ENCODE results near the gene KBTBD3.
"Not testable (repeated sequence)": the region's sequence is repeated elsewhere in the genome, so short reads cannot be mapped to it uniquely, and the experiment has no call there.

Gene KBTBD3

GRCh38 chr11:106061954-106062949 is 14.9 kb downstream of the KBTBD3 start:
- Histone ChIP-seq H3K4me3 (ENCODE audit: insufficient read depth, low read depth, low read length) (no peak overlapping the region), H3K27me3 (ENCODE audit: control insufficient read depth, insufficient read depth, low read length, poor library complexity, severe bottlenecking) (no peaks in the 10 kb centered on the region), H3K4me1 (ENCODE audit: control insufficient read depth, insufficient read depth, low read length) (no peaks in the 10 kb centered on the region), H3K9me3 (ENCODE audit: control insufficient read depth, low read length) (no peaks in the 10 kb centered on the region), H3K36me3 (ENCODE audit: control insufficient read depth, insufficient read depth, low read length) (no peaks in the 10 kb centered on the region), H3K27ac (ENCODE audit: insufficient read depth, low read depth, low read length, poor library complexity, severe bottlenecking) (no peak overlapping the region)
- 92 to 98% methylated on average over 1 of the region's 1 CpG for WGBS, 2 experiments

- H3K36me3 ChIP-seq (ENCODE audit: control insufficient read depth, insufficient read depth, low read length) = no peaks in the 10 kb centered on the region
- no peak overlapping the region for H3K27ac ChIP-seq (ENCODE audit: insufficient read depth, low read depth, low read length, poor library complexity, severe bottlenecking)
- H3K27me3 ChIP-seq (ENCODE audit: control insufficient read depth, insufficient read depth, low read length, poor library complexity, severe bottlenecking) = no peaks in the 10 kb centered on the region
- no peaks in the 10 kb centered on the region for H3K9me3 ChIP-seq (ENCODE audit: control insufficient read depth, low read length)
- no peaks in the 10 kb centered on the region for H3K4me1 ChIP-seq (ENCODE audit: control insufficient read depth, insufficient read depth, low read length)
- H3K4me3 ChIP-seq (ENCODE audit: insufficient read depth, low read depth, low read length) = no peak overlapping the region
These were observed 15.8 kb downstream of the KBTBD3 start for GRCh38 chr11:106061249-106061784.

- H3K4me1 ChIP-seq (ENCODE audit: control insufficient read depth, insufficient read depth, low read length) = no peaks in the 10 kb centered on the region
- no peak overlapping the region for H3K4me3 ChIP-seq (ENCODE audit: insufficient read depth, low read depth, low read length)
- WGBS, 2 experiments = 91% methylated on average over 1 of the region's 1 CpG; no CpG with 5 or more reads in 1 of the 2 experiments
- H3K27ac ChIP-seq (ENCODE audit: insufficient read depth, low read depth, low read length, poor library complexity, severe bottlenecking) = no peak overlapping the region
- no peaks in the 10 kb centered on the region for H3K36me3 ChIP-seq (ENCODE audit: control insufficient read depth, insufficient read depth, low read length)
- H3K27me3 ChIP-seq (ENCODE audit: control insufficient read depth, insufficient read depth, low read length, poor library complexity, severe bottlenecking) = no peaks in the 10 kb centered on the region
- no peaks in the 10 kb centered on the region for H3K9me3 ChIP-seq (ENCODE audit: control insufficient read depth, low read length)
These were observed 17.5 kb downstream of the KBTBD3 start for GRCh38 chr11:106059617-106060016.

GRCh38 chr11:106058377-106058776 is 18.8 kb downstream of the KBTBD3 start:
- H3K27me3 ChIP-seq (ENCODE audit: control insufficient read depth, insufficient read depth, low read length, poor library complexity, severe bottlenecking); H3K4me3 ChIP-seq (ENCODE audit: insufficient read depth, low read depth, low read length); H3K36me3 ChIP-seq (ENCODE audit: control insufficient read depth, insufficient read depth, low read length); H3K4me1 ChIP-seq (ENCODE audit: control insufficient read depth, insufficient read depth, low read length); H3K9me3 ChIP-seq (ENCODE audit: control insufficient read depth, low read length); H3K27ac ChIP-seq (ENCODE audit: insufficient read depth, low read depth, low read length, poor library complexity, severe bottlenecking): not testable (repeated sequence)
- 93 to 94% methylated on average over 14 of the region's 14 CpGs for WGBS, 2 experiments

GRCh38 chr11:106051103-106051502 is 26.0 kb downstream of the KBTBD3 start:
- no peaks in the 10 kb centered on the region for H3K27me3 ChIP-seq (ENCODE audit: control insufficient read depth, insufficient read depth, low read length, poor library complexity, severe bottlenecking)
- WGBS, 2 experiments = 75 to 100% methylated on average over 1 of the region's 2 CpGs
- no peaks in the 10 kb centered on the region for H3K9me3 ChIP-seq (ENCODE audit: control insufficient read depth, low read length)
- H3K4me1 ChIP-seq (ENCODE audit: control insufficient read depth, insufficient read depth, low read length) = no peaks in the 10 kb centered on the region
- H3K27ac ChIP-seq (ENCODE audit: insufficient read depth, low read depth, low read length, poor library complexity, severe bottlenecking) = no peak overlapping the region
- H3K36me3 ChIP-seq (ENCODE audit: control insufficient read depth, insufficient read depth, low read length) = no peaks in the 10 kb centered on the region
- H3K4me3 ChIP-seq (ENCODE audit: insufficient read depth, low read depth, low read length) = no peak overlapping the region

GRCh38 chr11:106049727-106050476 is 27.2 kb downstream of the KBTBD3 start:
- H3K36me3 ChIP-seq (ENCODE audit: control insufficient read depth, insufficient read depth, low read length) = no peaks in the 10 kb centered on the region
- H3K4me1 ChIP-seq (ENCODE audit: control insufficient read depth, insufficient read depth, low read length) = no peaks in the 10 kb centered on the region
- no peak overlapping the region for H3K27ac ChIP-seq (ENCODE audit: insufficient read depth, low read depth, low read length, poor library complexity, severe bottlenecking)
- no peak overlapping the region for H3K4me3 ChIP-seq (ENCODE audit: insufficient read depth, low read depth, low read length)
- 84 to 91% methylated on average over 3 to 5 of the region's 5 CpGs for WGBS, 2 experiments
- H3K9me3 ChIP-seq (ENCODE audit: control insufficient read depth, low read length) = no peaks in the 10 kb centered on the region
- H3K27me3 ChIP-seq (ENCODE audit: control insufficient read depth, insufficient read depth, low read length, poor library complexity, severe bottlenecking) = no peaks in the 10 kb centered on the region

- Histone ChIP-seq H3K27me3 (ENCODE audit: control insufficient read depth, insufficient read depth, low read length, poor library complexity, severe bottlenecking) (no peaks in the 10 kb centered on the region), H3K27ac (ENCODE audit: insufficient read depth, low read depth, low read length, poor library complexity, severe bottlenecking) (no peak overlapping the region), H3K9me3 (ENCODE audit: control insufficient read depth, low read length) (no peaks in the 10 kb centered on the region), H3K36me3 (ENCODE audit: control insufficient read depth, insufficient read depth, low read length) (no peaks in the 10 kb centered on the region), H3K4me1 (ENCODE audit: control insufficient read depth, insufficient read depth, low read length) (no peaks in the 10 kb centered on the region), H3K4me3 (ENCODE audit: insufficient read depth, low read depth, low read length) (no peak overlapping the region)
These were observed 29.5 kb downstream of the KBTBD3 start for GRCh38 chr11:106047631-106048030.

- Histone ChIP-seq H3K4me3 (ENCODE audit: insufficient read depth, low read depth, low read length) (no peak overlapping the region), H3K4me1 (ENCODE audit: control insufficient read depth, insufficient read depth, low read length) (no peaks in the 10 kb centered on the region), H3K27ac (ENCODE audit: insufficient read depth, low read depth, low read length, poor library complexity, severe bottlenecking) (no peak overlapping the region), H3K36me3 (ENCODE audit: control insufficient read depth, insufficient read depth, low read length) (no peaks in the 10 kb centered on the region), H3K9me3 (ENCODE audit: control insufficient read depth, low read length) (no peaks in the 10 kb centered on the region), H3K27me3 (ENCODE audit: control insufficient read depth, insufficient read depth, low read length, poor library complexity, severe bottlenecking) (no peaks in the 10 kb centered on the region)
These were observed 33.6 kb downstream of the KBTBD3 start for GRCh38 chr11:106043540-106043939.

- Histone ChIP-seq H3K27me3 (ENCODE audit: control insufficient read depth, insufficient read depth, low read length, poor library complexity, severe bottlenecking) (no peaks in the 10 kb centered on the region), H3K4me3 (ENCODE audit: insufficient read depth, low read depth, low read length) (no peak overlapping the region), H3K9me3 (ENCODE audit: control insufficient read depth, low read length) (no peaks in the 10 kb centered on the region), H3K4me1 (ENCODE audit: control insufficient read depth, insufficient read depth, low read length) (no peaks in the 10 kb centered on the region), H3K27ac (ENCODE audit: insufficient read depth, low read depth, low read length, poor library complexity, severe bottlenecking) (no peak overlapping the region), H3K36me3 (ENCODE audit: control insufficient read depth, insufficient read depth, low read length) (no peaks in the 10 kb centered on the region)
- 99 to 100% methylated on average over 2 of the region's 2 CpGs for WGBS, 2 experiments
These were observed 44.3 kb downstream of the KBTBD3 start for GRCh38 chr11:106032861-106033260.

- WGBS, 2 experiments = 94 to 96% methylated on average over 2 to 3 of the region's 3 CpGs
- H3K4me3 ChIP-seq (ENCODE audit: insufficient read depth, low read depth, low read length) = no peak overlapping the region
- no peak overlapping the region for H3K27ac ChIP-seq (ENCODE audit: insufficient read depth, low read depth, low read length, poor library complexity, severe bottlenecking)
- no peaks in the 10 kb centered on the region for H3K27me3 ChIP-seq (ENCODE audit: control insufficient read depth, insufficient read depth, low read length, poor library complexity, severe bottlenecking)
- H3K4me1 ChIP-seq (ENCODE audit: control insufficient read depth, insufficient read depth, low read length) = no peaks in the 10 kb centered on the region
- no peaks in the 10 kb centered on the region for H3K36me3 ChIP-seq (ENCODE audit: control insufficient read depth, insufficient read depth, low read length)
- no peaks in the 10 kb centered on the region for H3K9me3 ChIP-seq (ENCODE audit: control insufficient read depth, low read length)
These were observed 45.2 kb downstream of the KBTBD3 start for GRCh38 chr11:106031936-106032335.

Data from ectodermal cell (in vitro differentiated cells).